ENCODE results near the gene SHMT2.

DNA sequence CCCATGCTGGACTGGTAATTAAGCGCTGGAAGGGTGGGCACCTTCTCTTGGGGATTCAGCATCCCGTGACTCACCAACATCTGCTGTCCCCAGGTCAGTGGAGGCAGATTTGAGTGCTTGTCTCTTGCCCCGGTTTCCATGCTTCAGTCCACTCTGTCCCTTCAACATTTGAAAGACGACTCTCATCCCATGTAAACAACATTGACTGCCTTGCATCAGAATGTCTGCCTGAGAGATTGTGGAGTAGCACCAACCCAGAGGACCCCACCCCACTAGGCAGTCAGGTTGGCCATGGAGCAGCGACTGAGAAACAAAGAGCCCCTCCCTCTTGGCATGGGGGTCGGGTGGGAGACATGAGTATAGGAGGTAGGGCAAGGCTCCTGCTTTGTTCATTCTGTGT is 26.4 kb downstream of the SHMT2 start:
- TF ChIP-seq POLR2A (IDR thresholded peaks at IDR 0.05; ENCODE audit: extremely low read depth, insufficient read length), result no peak
- TF ChIP-seq, protein P1, sequence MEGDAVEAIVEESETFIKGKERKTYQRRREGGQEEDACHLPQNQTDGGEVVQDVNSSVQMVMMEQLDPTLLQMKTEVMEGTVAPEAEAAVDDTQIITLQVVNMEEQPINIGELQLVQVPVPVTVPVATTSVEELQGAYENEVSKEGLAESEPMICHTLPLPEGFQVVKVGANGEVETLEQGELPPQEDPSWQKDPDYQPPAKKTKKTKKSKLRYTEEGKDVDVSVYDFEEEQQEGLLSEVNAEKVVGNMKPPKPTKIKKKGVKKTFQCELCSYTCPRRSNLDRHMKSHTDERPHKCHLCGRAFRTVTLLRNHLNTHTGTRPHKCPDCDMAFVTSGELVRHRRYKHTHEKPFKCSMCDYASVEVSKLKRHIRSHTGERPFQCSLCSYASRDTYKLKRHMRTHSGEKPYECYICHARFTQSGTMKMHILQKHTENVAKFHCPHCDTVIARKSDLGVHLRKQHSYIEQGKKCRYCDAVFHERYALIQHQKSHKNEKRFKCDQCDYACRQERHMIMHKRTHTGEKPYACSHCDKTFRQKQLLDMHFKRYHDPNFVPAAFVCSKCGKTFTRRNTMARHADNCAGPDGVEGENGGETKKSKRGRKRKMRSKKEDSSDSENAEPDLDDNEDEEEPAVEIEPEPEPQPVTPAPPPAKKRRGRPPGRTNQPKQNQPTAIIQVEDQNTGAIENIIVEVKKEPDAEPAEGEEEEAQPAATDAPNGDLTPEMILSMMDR (IDR thresholded peaks at IDR 0.05; ENCODE audit: low read depth, low read length), result no peak
- TF ChIP-seq, protein P2, sequence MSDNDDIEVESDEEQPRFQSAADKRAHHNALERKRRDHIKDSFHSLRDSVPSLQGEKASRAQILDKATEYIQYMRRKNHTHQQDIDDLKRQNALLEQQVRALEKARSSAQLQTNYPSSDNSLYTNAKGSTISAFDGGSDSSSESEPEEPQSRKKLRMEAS (IDR thresholded peaks at IDR 0.05; ENCODE audit: low read depth, low read length), result no peak

Data from NB4 (cell line).